DOHH2 (cell line): Measurements from ENCODE around the gene KRTAP5-3.

Experiments
- H3F3A ChIP-seq: fragments of 200-600 bp; sonication (generic), shearing (Covaris generic); 2 replicates; pipeline ENCODE4 v1.6.0; 2016; ENCODE audit warnings: antibody characterized with exemption, mild to moderate bottlenecking; ENCODE audit not compliant: control insufficient read depth, insufficient read depth
- H3K27ac ChIP-seq: fragments of 200-600 bp; sonication (generic); 2 replicates; pipeline ENCODE4 v1.5.1; 2014; ENCODE audit warnings: low read depth, mild to moderate bottlenecking, low read length, moderate library complexity
- H3K27me3 ChIP-seq: fragments of 200-600 bp; sonication (generic); 2 replicates; pipeline ENCODE4 v1.6.1; 2014; ENCODE audit warnings: mild to moderate bottlenecking, low read length, mixed read lengths; ENCODE audit not compliant: control insufficient read depth
- H3K36me3 ChIP-seq: fragments of 200-600 bp; sonication (generic); 2 replicates; pipeline ENCODE4 v1.6.1; 2014; ENCODE audit warnings: mild to moderate bottlenecking, low read length, moderate library complexity, mixed read lengths; ENCODE audit not compliant: control insufficient read depth
- H3K4me1 ChIP-seq: fragments of 200-600 bp; sonication (generic); 2 replicates; pipeline ENCODE4 v1.6.1; 2014; ENCODE audit warnings: mild to moderate bottlenecking, low read length, mixed read lengths; ENCODE audit not compliant: control insufficient read depth
- H3K4me2 ChIP-seq: fragments of 200-600 bp; sonication (generic); 2 replicates; pipeline ENCODE4 v1.6.0; 2014; ENCODE audit warnings: mild to moderate bottlenecking, low read length, moderate library complexity
- H3K4me3 ChIP-seq: fragments of 200-600 bp; sonication (generic); 2 replicates; pipeline ENCODE4 v1.5.1; 2014; ENCODE audit warnings: mild to moderate bottlenecking, low read length, mixed read lengths
- H3K79me2 ChIP-seq: fragments of 200-600 bp; sonication (generic); 2 replicates; pipeline ENCODE4 v1.6.1; 2014; ENCODE audit warnings: mild to moderate bottlenecking, low read length, mixed read lengths; ENCODE audit not compliant: control insufficient read depth
- H3K9me2 ChIP-seq: fragments of 200-600 bp; sonication (generic); replicated peaks from 2 replicates; pipeline ENCODE4 v1.6.1; 2014; ENCODE audit warnings: mild to moderate bottlenecking, low read length, mixed read lengths; ENCODE audit not compliant: control insufficient read depth
- H3K9me3 ChIP-seq: fragments of 200-600 bp; sonication (generic); 2 replicates; pipeline ENCODE4 v1.6.1; 2014; ENCODE audit warnings: antibody characterized with exemption, low read length, mixed read lengths; ENCODE audit not compliant: control insufficient read depth, insufficient read depth
- H4K20me1 ChIP-seq: fragments of 200-600 bp; sonication (generic); 2 replicates; pipeline ENCODE4 v1.6.0; 2014; ENCODE audit warnings: low read depth, mild to moderate bottlenecking, antibody characterized with exemption, low read length, moderate library complexity; ENCODE audit not compliant: control insufficient read depth, insufficient read depth
- EZH2phosphoT487 ChIP-seq: fragments of 200-600 bp; sonication (generic); IDR thresholded peaks from 2 replicates; pipeline ENCODE4 v1.6.1; 2017; ENCODE audit warnings: borderline replicate concordance, mild to moderate bottlenecking, antibody characterized with exemption, low read length, moderate library complexity, mixed read lengths
- TF ChIP-seq, protein P1 (sequence below): fragments of 200-600 bp; sonication (generic); IDR thresholded peaks from one replicate; pipeline ENCODE4 v1.5.1; 2014; ENCODE audit warnings: antibody characterized with exemption, mild to moderate bottlenecking, low read depth, low read length; ENCODE audit not compliant: poor library complexity, severe bottlenecking

The KRTAP5-3 gene

DNA sequence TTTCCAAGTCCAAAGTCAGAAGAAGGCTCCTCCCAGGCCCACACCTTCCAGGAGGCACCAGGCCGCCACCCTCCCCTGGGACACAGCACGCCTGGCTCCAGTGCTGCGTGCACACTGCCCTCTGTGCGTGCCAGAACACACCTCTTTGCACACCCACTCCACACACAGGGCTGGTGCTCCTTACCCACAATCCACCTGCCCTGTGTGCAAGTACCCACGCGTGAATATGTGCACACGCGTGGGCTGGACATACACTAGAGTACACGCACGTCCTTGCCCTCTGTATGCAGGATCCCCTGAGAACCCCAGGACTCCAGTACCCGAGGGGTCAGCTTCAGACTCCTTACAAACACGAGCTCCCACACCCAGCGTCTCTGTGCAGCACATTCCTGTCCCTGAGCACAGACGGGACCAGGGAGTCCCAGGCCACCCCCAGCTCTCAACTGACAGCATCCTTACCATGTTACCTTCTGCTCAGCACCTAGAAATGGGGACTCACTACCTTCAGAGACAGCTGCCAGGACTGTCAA, 38.9 kb downstream of the KRTAP5-3 start:
- Histone ChIP-seq H3K36me3 (no peaks in the 10 kb centered on the region), H3K9me3 (no peaks in the 10 kb centered on the region), H3K79me2 (no peaks in the 10 kb centered on the region), H3K27ac (no peak overlapping the region), H3K4me2 (no peak overlapping the region), H4K20me1 (no peaks in the 10 kb centered on the region), H3K9me2 (no peaks in the 10 kb centered on the region), H3K4me1 (peaks cover 25% of the 10 kb centered on the region), H3K4me3 (no peak overlapping the region), H3K27me3 (peaks cover 39% of the 10 kb centered on the region), H3F3A (no peaks in the 10 kb centered on the region)
- no peak for TF ChIP-seq EZH2phosphoT487
- TF ChIP-seq, protein P1, sequence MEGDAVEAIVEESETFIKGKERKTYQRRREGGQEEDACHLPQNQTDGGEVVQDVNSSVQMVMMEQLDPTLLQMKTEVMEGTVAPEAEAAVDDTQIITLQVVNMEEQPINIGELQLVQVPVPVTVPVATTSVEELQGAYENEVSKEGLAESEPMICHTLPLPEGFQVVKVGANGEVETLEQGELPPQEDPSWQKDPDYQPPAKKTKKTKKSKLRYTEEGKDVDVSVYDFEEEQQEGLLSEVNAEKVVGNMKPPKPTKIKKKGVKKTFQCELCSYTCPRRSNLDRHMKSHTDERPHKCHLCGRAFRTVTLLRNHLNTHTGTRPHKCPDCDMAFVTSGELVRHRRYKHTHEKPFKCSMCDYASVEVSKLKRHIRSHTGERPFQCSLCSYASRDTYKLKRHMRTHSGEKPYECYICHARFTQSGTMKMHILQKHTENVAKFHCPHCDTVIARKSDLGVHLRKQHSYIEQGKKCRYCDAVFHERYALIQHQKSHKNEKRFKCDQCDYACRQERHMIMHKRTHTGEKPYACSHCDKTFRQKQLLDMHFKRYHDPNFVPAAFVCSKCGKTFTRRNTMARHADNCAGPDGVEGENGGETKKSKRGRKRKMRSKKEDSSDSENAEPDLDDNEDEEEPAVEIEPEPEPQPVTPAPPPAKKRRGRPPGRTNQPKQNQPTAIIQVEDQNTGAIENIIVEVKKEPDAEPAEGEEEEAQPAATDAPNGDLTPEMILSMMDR, result no peak

- Histone ChIP-seq H3K9me2 (no peaks in the 10 kb centered on the region), H3F3A (no peaks in the 10 kb centered on the region), H3K4me3 (no peak overlapping the region), H3K27me3 (peaks cover 30% of the 10 kb centered on the region), H3K36me3 (no peaks in the 10 kb centered on the region), H3K27ac (no peak overlapping the region), H3K4me2 (no peak overlapping the region), H3K9me3 (no peaks in the 10 kb centered on the region), H4K20me1 (no peaks in the 10 kb centered on the region), H3K4me1 (peaks cover 17% of the 10 kb centered on the region), H3K79me2 (no peaks in the 10 kb centered on the region)
- no peak for TF ChIP-seq EZH2phosphoT487
- TF ChIP-seq, protein P1, result no peak
Observed at GRCh38 chr11:1568441-1568911, 39.8 kb downstream of the KRTAP5-3 start.

GRCh38 chr11:1567721-1568100, 40.6 kb downstream of the KRTAP5-3 start:
- Histone ChIP-seq H4K20me1 (no peaks in the 10 kb centered on the region), H3K27me3 (peaks cover 23% of the 10 kb centered on the region), H3K79me2 (no peaks in the 10 kb centered on the region), H3K9me3 (no peaks in the 10 kb centered on the region), H3K27ac (no peak overlapping the region), H3K4me2 (no peak overlapping the region), H3K4me3 (no peak overlapping the region), H3K36me3 (no peaks in the 10 kb centered on the region), H3K9me2 (no peaks in the 10 kb centered on the region), H3F3A (no peaks in the 10 kb centered on the region), H3K4me1 (peaks cover 9% of the 10 kb centered on the region)
- TF ChIP-seq, protein P1, result no peak
- no peak for TF ChIP-seq EZH2phosphoT487
